Measurements from ENCODE around the gene NEURL2. TPM values are rescaled to one million over a fixed set of nuclear protein-coding genes. Genes with fewer than 3 reads are reported as not detected.

NEURL2 gene
- total RNA-seq, 2 donors from 2014 or later: 3.3 to 5.2 TPM

DNA sequence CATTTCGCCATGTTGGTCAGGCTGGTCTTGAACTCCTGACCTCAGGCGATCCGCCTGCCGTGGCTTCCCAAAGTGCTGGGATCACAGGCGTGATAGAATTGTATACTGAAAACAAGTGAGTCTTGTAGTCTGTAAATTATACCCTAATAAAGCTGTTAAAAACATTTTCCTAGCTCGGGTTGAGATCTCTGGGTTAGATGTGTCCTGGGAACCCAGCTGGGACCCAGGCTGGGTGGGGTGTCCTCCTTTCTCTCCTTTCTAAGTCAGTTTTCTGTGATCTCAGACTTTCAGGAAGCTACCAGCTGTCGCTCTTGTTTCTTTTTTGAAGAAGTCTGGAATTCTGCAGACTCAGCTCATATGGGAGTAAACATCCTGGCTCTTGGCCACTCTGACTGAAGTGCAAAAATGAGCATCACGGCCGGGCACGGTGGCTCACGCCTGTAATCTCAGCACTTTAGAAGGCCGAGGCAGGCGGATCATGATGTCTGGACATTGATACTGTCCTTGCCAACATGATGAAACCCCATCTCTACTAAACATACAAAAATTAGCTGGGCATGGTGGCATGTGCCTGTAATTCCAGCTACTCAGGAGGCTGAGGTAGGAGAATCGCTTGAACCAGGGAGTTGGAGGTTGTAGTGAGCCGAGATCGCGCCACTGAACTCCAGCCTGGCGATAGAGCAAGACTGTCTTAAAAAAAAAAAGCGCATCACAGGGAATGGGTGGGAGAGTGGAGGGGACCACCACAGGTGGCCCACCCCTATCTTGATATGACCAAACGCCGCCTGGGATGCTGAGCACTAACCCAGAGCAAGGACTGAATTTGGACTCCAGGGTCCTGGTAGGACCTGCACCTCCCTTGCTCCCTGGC is 33.6 kb upstream of the NEURL2 start:
- no peaks in the 10 kb centered on the region for H3K4me1 ChIP-seq
- H3K27ac ChIP-seq: peak overlapping the region in 2 of 4 donors; percentile 24 to 33
- WGBS, 2 donors: 55 to 58% methylated on average over 21 of the region's 21 CpGs
- intact Hi-C loops (cut with DNase I): no loop called here
- H3K36me3 ChIP-seq (replicated peaks in 1 of 2; ENCODE audit: insufficient read depth in 1 of 2, low read depth in 2 of 2): no peaks in the 10 kb centered on the region
- peak; percentile 34 for ATAC-seq
- TF ChIP-seq, protein P1, sequence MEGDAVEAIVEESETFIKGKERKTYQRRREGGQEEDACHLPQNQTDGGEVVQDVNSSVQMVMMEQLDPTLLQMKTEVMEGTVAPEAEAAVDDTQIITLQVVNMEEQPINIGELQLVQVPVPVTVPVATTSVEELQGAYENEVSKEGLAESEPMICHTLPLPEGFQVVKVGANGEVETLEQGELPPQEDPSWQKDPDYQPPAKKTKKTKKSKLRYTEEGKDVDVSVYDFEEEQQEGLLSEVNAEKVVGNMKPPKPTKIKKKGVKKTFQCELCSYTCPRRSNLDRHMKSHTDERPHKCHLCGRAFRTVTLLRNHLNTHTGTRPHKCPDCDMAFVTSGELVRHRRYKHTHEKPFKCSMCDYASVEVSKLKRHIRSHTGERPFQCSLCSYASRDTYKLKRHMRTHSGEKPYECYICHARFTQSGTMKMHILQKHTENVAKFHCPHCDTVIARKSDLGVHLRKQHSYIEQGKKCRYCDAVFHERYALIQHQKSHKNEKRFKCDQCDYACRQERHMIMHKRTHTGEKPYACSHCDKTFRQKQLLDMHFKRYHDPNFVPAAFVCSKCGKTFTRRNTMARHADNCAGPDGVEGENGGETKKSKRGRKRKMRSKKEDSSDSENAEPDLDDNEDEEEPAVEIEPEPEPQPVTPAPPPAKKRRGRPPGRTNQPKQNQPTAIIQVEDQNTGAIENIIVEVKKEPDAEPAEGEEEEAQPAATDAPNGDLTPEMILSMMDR (IDR thresholded peaks at IDR 0.05): no peak
- no peak for TF ChIP-seq POLR2A (IDR thresholded peaks at IDR 0.05)
- no peaks in the 10 kb centered on the region for H3K27me3 ChIP-seq
- no peak overlapping the region for H3K4me3 ChIP-seq
- DNase-seq: peak in 2 of 4 donors; percentile 25 to 61
- no peaks in the 10 kb centered on the region for H3K9me3 ChIP-seq

DNA sequence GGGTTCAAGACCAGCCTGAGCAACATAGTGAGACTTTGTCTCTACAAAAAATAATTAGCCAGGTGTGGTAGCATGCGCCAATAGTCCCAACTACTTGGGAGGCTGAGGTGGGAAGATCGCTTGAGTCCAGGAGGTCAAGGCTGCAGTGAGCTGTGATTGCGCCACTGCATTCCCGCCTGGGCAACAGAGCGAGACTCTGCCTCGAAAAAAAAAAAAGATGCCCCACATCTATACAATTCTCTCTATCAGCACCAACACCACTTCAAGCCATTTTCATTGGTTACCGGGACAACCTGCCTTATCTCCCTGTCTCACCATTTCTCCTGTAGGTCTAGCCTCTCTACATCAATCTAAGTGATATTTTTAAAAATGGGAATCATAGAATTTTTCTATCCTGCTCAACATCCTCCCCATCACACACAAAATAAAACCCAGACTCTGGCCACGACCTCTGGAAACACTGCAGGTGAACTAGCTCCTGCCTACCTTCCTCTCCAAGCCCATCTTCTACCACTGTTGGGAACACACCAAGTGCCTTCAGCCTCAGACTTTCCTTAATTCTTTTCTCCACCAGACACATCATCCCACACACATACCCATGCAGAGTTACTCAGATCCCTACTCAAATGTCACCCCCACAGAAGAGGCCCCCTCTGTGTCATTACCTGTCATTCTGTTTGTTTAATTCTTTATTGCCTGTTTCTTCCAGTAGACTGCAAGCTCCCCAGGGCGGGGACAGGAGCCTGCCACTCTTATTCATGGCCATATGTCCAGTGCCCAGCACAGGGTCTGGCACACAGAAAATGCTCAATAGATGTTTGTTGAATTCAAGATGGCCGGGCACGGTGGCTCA is 30.6 kb upstream of the NEURL2 start:
- no peak for ATAC-seq
- H3K27me3 ChIP-seq: no peaks in the 10 kb centered on the region
- no peaks in the 10 kb centered on the region for H3K9me3 ChIP-seq
- DNase-seq: no peak
- H3K4me3 ChIP-seq: no peak overlapping the region
- 70 to 73% methylated on average over 10 to 11 of the region's 11 CpGs for WGBS, 2 donors
- intact Hi-C loops (cut with DNase I): no loop called here
- no peak overlapping the region for H3K27ac ChIP-seq
- TF ChIP-seq, protein P1 (IDR thresholded peaks at IDR 0.05): no peak
- no peak for TF ChIP-seq POLR2A (IDR thresholded peaks at IDR 0.05)
- H3K36me3 ChIP-seq (replicated peaks in 1 of 2; ENCODE audit: insufficient read depth in 1 of 2, low read depth in 2 of 2): no peaks in the 10 kb centered on the region
- no peaks in the 10 kb centered on the region for H3K4me1 ChIP-seq

DNA sequence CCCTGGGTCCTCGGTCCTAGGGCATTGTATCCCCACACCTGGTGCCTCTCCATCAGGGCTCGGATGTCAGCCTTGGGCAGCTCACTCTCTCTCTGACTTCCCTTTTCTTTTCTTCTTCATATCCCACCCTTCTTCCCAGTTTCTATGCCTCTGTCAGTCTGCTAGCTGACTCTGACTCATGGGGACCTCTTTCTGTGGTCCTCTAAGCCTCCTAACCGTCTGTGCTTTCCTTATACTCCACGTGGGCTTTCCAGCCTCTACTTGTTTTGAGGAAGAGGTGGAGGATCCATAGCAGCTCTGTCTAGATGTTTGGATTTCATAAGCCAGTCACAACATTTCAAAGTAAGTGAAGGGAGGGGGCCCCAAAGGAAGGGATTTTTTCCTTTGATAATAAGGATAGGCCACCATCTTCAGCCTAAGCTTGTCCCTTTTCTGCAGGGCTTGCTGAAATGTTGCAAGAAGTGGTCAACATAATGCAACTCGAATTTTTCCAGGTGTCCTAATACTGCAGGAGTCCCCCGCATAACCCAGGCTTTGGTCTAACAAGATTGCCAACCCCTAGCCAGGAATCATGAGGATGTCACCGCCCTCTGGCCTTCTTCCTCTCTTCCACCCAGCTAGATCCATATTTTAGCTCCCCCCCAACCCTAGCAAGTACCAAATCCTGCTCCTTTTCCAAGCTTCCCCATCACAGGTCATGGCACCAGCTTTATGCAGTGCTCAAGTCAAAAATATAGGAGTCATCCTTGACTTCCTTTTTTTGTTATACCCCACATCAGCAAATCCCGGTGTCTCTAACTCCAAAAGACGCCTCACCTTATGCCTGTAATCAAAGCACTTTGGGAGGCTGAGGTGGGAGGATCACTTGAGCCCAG is 29.7 kb upstream of the NEURL2 start:
- TF ChIP-seq POLR2A (IDR thresholded peaks at IDR 0.05): no peak
- H3K27me3 ChIP-seq: no peaks in the 10 kb centered on the region
- WGBS, 2 donors: 63 to 68% methylated on average over 9 of the region's 9 CpGs
- no peak overlapping the region for H3K4me3 ChIP-seq
- peak overlapping the region in 1 of 4 donors; percentile 9 for H3K27ac ChIP-seq
- H3K4me1 ChIP-seq: no peaks in the 10 kb centered on the region
- no peaks in the 10 kb centered on the region for H3K36me3 ChIP-seq (replicated peaks in 1 of 2; ENCODE audit: insufficient read depth in 1 of 2, low read depth in 2 of 2)
- ATAC-seq (no peak), DNase-seq (no peak)
- intact Hi-C loops (cut with DNase I): no loop called here
- no peaks in the 10 kb centered on the region for H3K9me3 ChIP-seq

DNA sequence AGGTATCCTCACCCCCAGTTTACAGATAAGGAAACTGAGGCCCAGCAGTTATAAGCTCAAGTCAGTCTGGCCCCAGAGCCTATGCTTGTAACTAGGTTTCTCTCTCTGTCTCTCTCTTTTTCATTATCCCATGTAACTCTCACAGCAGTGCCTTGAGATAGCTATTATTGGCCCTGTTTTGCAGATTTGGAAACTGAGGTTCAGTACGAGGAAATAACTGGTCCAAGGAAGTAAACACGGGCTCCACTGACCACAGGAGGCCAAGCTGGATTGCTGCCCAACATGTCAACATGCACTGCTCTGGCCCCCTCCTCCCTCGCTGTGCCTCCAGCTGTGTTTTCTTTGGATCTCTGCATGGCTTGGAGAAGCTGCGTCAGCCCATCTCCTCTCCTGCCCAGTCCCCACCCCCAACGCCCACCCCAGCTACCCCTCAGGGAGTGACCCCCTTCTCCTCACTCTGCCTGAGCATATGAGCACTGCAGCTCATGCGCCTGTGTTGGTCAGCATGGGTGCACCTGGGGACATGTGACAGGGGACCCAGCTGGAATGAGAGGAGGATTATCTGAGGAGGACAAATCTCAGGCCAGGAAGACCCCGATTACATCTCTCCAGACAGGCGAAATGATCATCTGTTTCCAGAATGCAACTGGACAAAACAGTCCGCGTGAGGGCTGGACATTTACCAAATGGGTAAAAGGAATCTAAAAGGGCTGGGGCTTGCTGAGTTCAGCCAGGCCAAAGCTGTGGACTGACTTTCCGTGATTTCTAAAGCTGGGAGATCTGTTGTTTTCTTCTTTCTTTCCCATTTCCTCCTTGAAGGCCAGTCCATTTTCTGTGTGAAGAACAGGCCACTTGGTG is 28.8 kb upstream of the NEURL2 start:
- 39 to 48% methylated on average over 11 of the region's 11 CpGs for WGBS, 2 donors
- H3K4me3 ChIP-seq: no peak overlapping the region

More for the DNA sequence above, 28.8 kb upstream of the NEURL2 start:
- Histone ChIP-seq H3K27me3 (no peaks in the 10 kb centered on the region), H3K4me1 (no peaks in the 10 kb centered on the region), H3K36me3 (replicated peaks in 1 of 2; ENCODE audit: insufficient read depth in 1 of 2, low read depth in 2 of 2) (no peaks in the 10 kb centered on the region), H3K9me3 (no peaks in the 10 kb centered on the region), H3K27ac (peak overlapping the region in 1 of 4 donors; percentile 28)
- DNase-seq (peak in 3 of 4 donors; percentile 55 to 59 (median 58)), ATAC-seq (peak; percentile 43)
- intact Hi-C loops (cut with DNase I): no loop called here
- TF ChIP-seq POLR2A (IDR thresholded peaks at IDR 0.05): no peak
- TF ChIP-seq, protein P1 (IDR thresholded peaks at IDR 0.05): no peak

Measured in body of pancreas (tissue), 4 donors.